ENCODE measurements around the gene GLI3.

The GLI3 gene

GRCh38 chr7:42236976-42237810, at the start of gene GLI3:
Gene GLI3, minus strand, starts transcription at chr7:42237209. Its CDS starts 13,956 bp downstream, at chr7:42223253.
- no peak for DNase-seq (ENCODE audit: low read depth in 2 of 2)

GRCh38 chr7:42285383-42285824, 48.4 kb upstream of the GLI3 start:
- DNase-seq (ENCODE audit: low read depth in 2 of 2), result no peak

- no peak for DNase-seq (ENCODE audit: low read depth in 2 of 2)
Observed at GRCh38 chr7:42283553-42283952, 46.5 kb upstream of the GLI3 start.

- DNase-seq (ENCODE audit: low read depth in 2 of 2), result no peak
Observed at GRCh38 chr7:42278344-42278743, 41.3 kb upstream of the GLI3 start.

GRCh38 chr7:42274053-42274452, 37.0 kb upstream of the GLI3 start:
- DNase-seq (ENCODE audit: low read depth in 2 of 2), result no peak

GRCh38 chr7:42272793-42273665, 36.0 kb upstream of the GLI3 start:
- DNase-seq (ENCODE audit: low read depth in 2 of 2), result no peak

- DNase-seq (ENCODE audit: low read depth in 2 of 2), result no peak
Observed at GRCh38 chr7:42269161-42269560, 32.2 kb upstream of the GLI3 start.

DNA sequence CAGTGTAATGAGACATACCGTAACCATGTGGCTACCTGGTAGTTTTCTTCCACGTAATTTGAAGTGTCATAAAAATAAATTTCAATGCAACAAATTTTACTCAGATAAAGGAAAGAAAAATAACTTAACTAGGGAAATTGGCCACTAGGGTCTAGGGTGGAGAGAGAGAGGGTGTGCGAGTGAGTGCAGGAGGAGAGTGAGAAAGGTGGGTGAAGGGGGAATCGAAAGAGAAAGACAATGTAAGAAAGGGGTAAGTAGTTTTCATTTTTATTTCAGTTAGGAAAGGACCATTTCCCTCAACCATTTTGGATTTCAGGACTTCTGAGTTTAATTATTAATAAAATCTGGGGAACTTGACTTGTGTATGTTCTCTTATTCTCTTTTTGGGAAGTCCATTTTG, 27.7 kb upstream of the GLI3 start:
- DNase-seq (ENCODE audit: low read depth in 2 of 2), result no peak

DNA sequence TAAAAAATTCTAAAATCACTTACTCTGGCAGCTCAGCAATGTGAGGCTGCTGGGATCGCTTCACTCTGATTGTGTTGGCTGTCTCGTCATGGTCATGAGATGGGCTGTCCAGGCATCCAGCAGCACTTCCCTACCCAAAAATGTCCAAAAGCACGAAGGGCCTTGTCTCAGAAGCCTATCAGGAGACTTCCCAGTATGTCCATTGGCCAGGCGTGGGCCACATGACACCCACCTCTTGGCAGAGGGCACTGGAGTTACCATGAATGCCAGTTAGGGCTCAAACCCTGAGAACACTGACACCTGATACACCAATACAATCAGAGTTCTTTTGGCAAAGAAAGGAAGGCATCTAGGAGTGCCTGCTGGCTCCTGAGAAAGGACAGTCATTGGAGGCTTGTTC, 27.0 kb upstream of the GLI3 start:
- DNase-seq (ENCODE audit: low read depth in 2 of 2), result no peak

GRCh38 chr7:42262964-42263363, 26.0 kb upstream of the GLI3 start:
- DNase-seq (ENCODE audit: low read depth in 2 of 2), result no peak

DNA sequence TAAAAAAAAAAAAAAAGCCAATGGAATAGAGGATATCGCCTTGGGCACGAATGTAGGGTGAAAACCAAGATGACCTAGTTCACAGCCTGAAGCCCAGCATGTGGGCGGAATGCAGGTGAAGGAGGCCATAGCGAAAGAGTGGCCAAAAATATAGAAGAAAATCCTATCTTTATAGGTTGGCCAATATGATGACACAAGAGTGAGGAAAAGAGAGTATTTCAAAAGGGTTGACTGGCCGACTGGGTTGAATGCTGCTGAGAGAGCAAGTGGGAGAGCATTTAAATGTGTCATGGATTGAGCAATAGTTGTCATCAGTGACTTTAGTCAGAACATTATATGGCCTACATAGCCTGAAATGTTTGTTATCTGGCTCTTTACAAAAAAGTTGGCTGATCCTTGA, 17.2 kb upstream of the GLI3 start:
- DNase-seq (ENCODE audit: low read depth in 2 of 2), result no peak

DNA sequence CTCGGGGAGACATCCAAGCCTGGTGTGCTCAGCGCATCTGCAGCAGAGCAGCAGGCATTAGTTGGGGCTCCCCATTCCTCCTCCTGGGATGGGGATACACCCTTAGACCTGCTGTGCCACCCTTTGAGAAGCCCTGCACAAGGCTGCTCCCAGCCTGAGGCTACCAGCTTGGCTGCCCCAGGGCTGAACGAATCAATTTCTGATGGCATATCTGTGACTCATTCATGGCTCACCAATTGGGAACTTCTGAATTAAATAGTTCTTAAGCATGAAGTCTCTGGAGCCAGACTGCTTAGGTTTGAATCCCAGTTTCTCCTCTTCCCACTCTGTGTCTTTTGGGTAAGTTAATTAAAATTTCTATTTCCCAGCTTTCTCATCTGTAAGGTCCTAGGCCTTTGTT, 16.3 kb upstream of the GLI3 start:
- DNase-seq (ENCODE audit: low read depth in 2 of 2), result no peak

DNA sequence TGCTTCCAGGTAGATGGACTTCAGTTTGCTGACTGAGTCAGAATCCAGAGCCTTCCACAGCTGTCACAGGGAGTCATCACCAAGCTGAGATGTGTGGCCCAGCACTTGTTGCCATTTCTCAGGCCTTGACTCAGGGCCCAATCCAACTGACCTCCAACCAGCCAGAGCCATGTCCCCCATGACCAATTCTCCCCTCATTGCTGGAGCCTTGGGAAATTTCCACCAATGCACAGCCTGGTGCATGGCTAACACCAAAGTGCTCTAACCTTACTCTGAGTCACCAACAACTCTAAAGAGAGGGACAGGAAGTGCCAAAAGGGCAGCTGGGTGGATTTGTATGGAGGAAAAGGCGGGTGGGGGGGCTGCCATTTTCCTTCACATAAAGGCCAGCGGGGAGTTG, 13.4 kb upstream of the GLI3 start:
- no peak for DNase-seq (ENCODE audit: low read depth in 2 of 2)

DNA sequence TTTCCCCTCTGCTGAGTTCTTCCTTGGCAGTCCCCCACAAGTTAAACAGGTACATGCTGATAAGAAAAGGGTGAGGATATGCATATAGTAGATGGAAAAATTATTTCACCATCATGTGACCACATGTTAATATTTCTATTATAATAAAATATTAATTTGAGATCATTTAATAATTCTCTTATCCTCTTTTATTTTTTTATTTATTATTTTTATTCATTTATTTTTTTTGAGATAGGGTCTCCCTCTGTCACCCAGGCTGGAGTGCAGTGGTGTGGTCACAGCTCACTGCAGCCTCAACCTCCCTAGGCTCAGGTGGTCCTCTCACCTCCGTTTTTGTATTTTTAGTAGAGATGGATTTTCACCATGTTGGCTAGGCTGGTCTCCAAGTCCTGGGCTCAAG, 11.6 kb upstream of the GLI3 start:
- no peak for DNase-seq (ENCODE audit: low read depth in 2 of 2)

- no peak for DNase-seq (ENCODE audit: low read depth in 2 of 2)
Observed at GRCh38 chr7:42247301-42247700, 10.3 kb upstream of the GLI3 start.

GRCh38 chr7:42244828-42245227, 7.8 kb upstream of the GLI3 start:
- DNase-seq (ENCODE audit: low read depth in 2 of 2), result no peak

DNA sequence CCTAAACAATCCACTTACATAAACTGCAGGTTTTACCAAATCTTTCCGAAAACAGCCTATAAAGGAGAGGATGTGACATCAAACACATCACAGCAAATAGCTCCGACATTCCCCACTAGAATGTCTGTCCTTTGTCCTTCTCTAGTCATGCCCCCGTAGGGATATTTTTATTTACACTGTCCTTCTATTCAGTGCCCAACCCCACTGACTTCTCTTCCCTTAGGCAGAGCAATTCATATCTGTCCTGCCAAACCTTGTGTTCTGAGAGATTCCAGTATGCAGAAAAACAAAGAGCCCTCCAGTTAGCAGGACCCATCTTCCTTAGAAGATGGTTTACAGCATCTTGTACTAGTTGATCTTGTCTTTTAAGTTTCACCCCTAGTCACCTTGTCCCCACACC, 5.4 kb upstream of the GLI3 start:
- DNase-seq (ENCODE audit: low read depth in 2 of 2), result no peak

DNA sequence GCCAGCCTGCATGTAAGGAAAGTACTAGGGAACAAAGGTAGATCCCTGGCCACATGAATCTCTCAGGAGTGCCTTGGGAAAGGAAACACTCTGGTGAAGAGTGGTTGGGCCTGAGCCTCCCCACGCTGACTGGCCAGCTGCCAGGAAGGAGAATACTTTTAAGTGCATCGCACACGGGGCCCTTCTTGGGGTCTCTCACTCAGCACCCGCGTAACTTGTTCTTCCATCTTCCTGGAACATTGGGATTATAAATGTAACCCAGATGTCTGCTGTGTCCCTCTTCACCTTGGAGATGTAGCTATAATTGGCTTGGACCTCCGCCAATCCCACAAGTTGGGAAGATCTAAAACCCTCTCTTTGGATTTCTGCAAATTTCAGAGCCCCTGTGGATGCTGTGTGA, 4.4 kb upstream of the GLI3 start:
- no peak for DNase-seq (ENCODE audit: low read depth in 2 of 2)

DNA sequence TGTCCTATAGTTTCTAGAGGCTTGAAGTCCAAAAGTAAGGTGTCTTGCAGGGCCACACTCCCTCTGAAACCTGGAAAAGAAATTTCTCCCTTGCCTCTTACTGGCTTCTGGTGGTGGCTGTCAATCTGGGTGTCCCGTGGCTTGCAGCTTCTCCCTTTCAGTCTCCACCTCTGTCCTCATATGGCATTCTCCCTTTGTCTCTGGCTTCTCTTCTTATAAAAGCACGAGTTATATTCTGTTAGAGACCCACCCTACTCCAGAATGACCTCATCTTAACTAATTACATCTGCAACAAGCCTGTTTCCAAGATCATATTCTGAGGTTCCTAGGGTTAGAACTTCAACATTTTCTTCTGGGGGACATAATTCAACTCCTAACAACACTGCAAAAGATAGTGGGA, 3.4 kb upstream of the GLI3 start:
- DNase-seq (ENCODE audit: low read depth in 2 of 2), result no peak

GRCh38 chr7:42238709-42239366, 1.8 kb upstream of the GLI3 start:
- DNase-seq (ENCODE audit: low read depth in 2 of 2), result no peak

DNA sequence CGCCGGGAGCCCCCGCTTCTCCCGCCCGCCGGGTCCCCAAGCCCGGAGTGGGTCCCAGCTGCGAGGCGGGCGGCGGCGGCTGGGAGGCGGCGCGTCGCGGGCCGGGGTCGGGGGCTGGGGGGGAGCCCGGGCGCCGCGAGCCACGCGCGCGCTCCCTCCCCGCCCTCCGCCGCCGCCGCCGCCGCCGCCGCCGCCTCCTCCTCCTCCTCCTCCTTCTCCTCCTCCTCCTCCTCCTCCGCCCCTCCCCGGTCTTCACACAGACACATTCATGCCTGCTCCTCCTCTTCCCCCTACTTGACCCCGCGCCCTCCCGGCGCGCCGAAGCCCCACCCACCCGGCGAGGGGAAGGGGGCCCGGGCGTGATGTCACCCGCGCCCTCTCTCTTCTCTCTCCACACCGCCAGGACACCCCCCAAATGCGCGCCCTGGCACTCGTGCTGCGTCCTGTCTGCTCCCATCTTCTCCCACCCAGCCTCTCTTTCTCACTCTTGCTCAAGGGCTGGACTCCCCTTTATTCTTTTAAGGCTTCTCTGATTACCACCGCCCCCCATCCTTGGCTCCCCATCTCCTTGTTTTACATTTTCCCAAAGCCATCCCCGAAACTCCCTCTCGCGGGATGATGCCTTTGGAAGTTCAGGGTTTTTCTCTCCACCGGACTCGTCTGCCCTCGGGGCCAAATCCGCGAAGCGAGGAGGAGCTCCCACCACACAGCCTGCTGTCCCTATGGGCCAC, 967 bp upstream of the GLI3 start:
- DNase-seq (ENCODE audit: low read depth in 2 of 2), result no peak

All from stimulated activated CD8-positive, alpha-beta memory T cell treated with anti-CD3 and anti-CD28 coated beads, Interleukin-7, amount 100 ng/mL, for 4 hours (primary cell).